Panc1 (cell line): ENCODE results near the gene KLHL26. TPM values are rescaled to one million over a fixed set of nuclear protein-coding genes. Genes with fewer than 3 reads are reported as not detected.

Source experiments
- ATAC-seq: fragments of 200-7000 bp; cut with Tn5 transposase; 2 replicates; pipeline ENCODE4 v1.9.1; 2020; ENCODE audit warnings: mild to moderate bottlenecking, moderate library complexity
- BruUV-seq: library from RNA; stranded (reverse); fragments of 400-500 nt; replicated peaks from 2 replicates; lab custom pipeline; 2021; lab: Mats Ljungman, UMichigan
- CTCF ChIA-PET: fragments of 300-600 bp; sonication (Branson Sonifier 250); formaldehyde crosslinking; loops from one replicate; lab custom pipeline; 2022; ENCODE audit warnings: antibody characterized with exemption; lab: Charles Lee
- POLR2A ChIA-PET: fragments of 300-600 bp; sonication (Branson Sonifier 250); formaldehyde crosslinking; loops from one replicate; lab custom pipeline; 2022; ENCODE audit warnings: antibody characterized with exemption; lab: Charles Lee
- DNase-seq: peaks from one replicate; pipeline ENCODE4 v3.0.0-alpha.2; 2010; ENCODE audit warnings: low read depth, low spot score
- H3K27ac ChIP-seq: 2 replicates; pipeline ENCODE4 v1.5.1; 2011; ENCODE audit warnings: mild to moderate bottlenecking, low read length, inconsistent platforms
- H3K27me3 ChIP-seq: fragments of 200-500 bp; sonication (Bioruptor generic); 2 replicates; pipeline ENCODE4 v1.6.0; 2014; ENCODE audit warnings: low read length, inconsistent platforms; ENCODE audit not compliant: control insufficient read depth, insufficient read depth
- H3K36me3 ChIP-seq: fragments of 200-500 bp; sonication (Bioruptor generic); 2 replicates; pipeline ENCODE4 v1.5.1; 2014; ENCODE audit warnings: inconsistent platforms, mild to moderate bottlenecking, low read length, moderate library complexity; ENCODE audit not compliant: control insufficient read depth, insufficient read depth
- H3K4me1 ChIP-seq: 2 replicates; pipeline ENCODE4 v1.5.1; 2011; ENCODE audit warnings: inconsistent platforms, mild to moderate bottlenecking, low read length, moderate library complexity; ENCODE audit not compliant: control insufficient read depth, insufficient read depth
- H3K4me3 ChIP-seq, 2 experiments: 2 replicates each; pipeline ENCODE4 v1.5.1; 2011 to 2012; ENCODE audit warnings: low read depth in 2 of 2, low read length in 2 of 2, mild to moderate bottlenecking in 2 of 2, inconsistent platforms in 1 of 2, moderate library complexity in 1 of 2
- H3K9me3 ChIP-seq: fragments of 200-500 bp; sonication (Bioruptor generic); 2 replicates; pipeline ENCODE4 v1.5.1; 2014; ENCODE audit warnings: low read depth, mild to moderate bottlenecking, inconsistent platforms, low read length, moderate library complexity; ENCODE audit not compliant: control insufficient read depth, insufficient read depth
- CTCF ChIP-seq: fragments of 450-650 bp; IDR thresholded peaks from 2 replicates; pipeline ENCODE4 v1.5.1; 2017; ENCODE audit warnings: mild to moderate bottlenecking
- POLR2AphosphoS5 ChIP-seq: IDR thresholded peaks from 2 replicates; pipeline ENCODE4 v1.6.1; 2012; ENCODE audit warnings: mild to moderate bottlenecking, low read depth, low read length, moderate library complexity
- REST ChIP-seq, 2 experiments: IDR thresholded peaks; 2 replicates each; pipeline ENCODE4 v1.6.1; 2011 to 2012; ENCODE audit warnings: low read depth in 2 of 2, control low read depth in 1 of 2, low read length in 1 of 2, mild to moderate bottlenecking in 1 of 2, moderate library complexity in 1 of 2; ENCODE audit not compliant: insufficient read depth in 1 of 2
- SIN3A ChIP-seq: IDR thresholded peaks from 2 replicates; pipeline ENCODE4 v1.6.1; 2012; ENCODE audit warnings: low read depth, mild to moderate bottlenecking, low read length, moderate library complexity, borderline replicate concordance; ENCODE audit not compliant: insufficient read depth
- TCF7L2 ChIP-seq: IDR thresholded peaks from 2 replicates; pipeline ENCODE4 v1.6.1; 2011; ENCODE audit warnings: mild to moderate bottlenecking, low read depth, low read length, inconsistent platforms
- in situ Hi-C: cut with HindIII; loops from 2 replicates; pipeline ENCODE4 v1.10.0; 2016; ENCODE audit warnings: low sequenced_read_pairs, low pct_unique_long_range_greater_than_20kb
- intact Hi-C: fragments of 100-400 bp; cut with micrococcal nuclease; formaldehyde crosslinking; loops from one replicate; pipeline ENCODE4 v1.10.0; 2022; ENCODE audit not compliant: unreplicated experiment
- total RNA-seq: library from RNA; stranded (reverse); gene quantifications from one replicate; pipeline ENCODE4 v1.2.1, GENCODE V29; 2021; ENCODE audit not compliant: unreplicated experiment

The KLHL26 gene
- total RNA-seq, 1 experiment from 2014 or later, result 4.4 TPM

GRCh38 chr19:18665771-18666202 lies 29.0 kb downstream of the KLHL26 start:
- Histone ChIP-seq H3K27me3 (no peaks in the 10 kb centered on the region), H3K4me1 (no peaks in the 10 kb centered on the region), H3K36me3 (no peaks in the 10 kb centered on the region), H3K4me3 (no peak overlapping the region), H3K9me3 (no peaks in the 10 kb centered on the region), H3K27ac (no peak overlapping the region)
- in situ Hi-C loops, result no loop called here
- ATAC-seq, result no peak
- TF ChIP-seq REST (IDR thresholded peaks at IDR 0.05; ENCODE audit: insufficient read depth in 1 of 2, low read depth in 2 of 2, low read length in 1 of 2), result no peak
- ChIA-PET CTCF (no interaction called here), POLR2A (interaction anchor here (0.6 kb wide), 1 partner anchor 59 kb away, joined by 3 read pairs; the partner anchor contains the start of gene CRLF1)
- DNase-seq, result no peak
- intact Hi-C loops, result no loop called here
- no TSS peak for BruUV-seq

- BruUV-seq, result no TSS peak
- no peak overlapping the region for H3K4me3 ChIP-seq
- no peaks in the 10 kb centered on the region for H3K27me3 ChIP-seq
- DNase-seq (no peak), ATAC-seq (no peak)
- H3K36me3 ChIP-seq, result no peaks in the 10 kb centered on the region
- in situ Hi-C loops (no loop called here), intact Hi-C loops (no loop called here)
- H3K4me1 ChIP-seq, result no peaks in the 10 kb centered on the region
- POLR2A ChIA-PET, result interaction anchor here (0.5 to 0.6 kb wide), 2 partner anchors 17 to 60 kb away, joined by 3 to 5 read pairs; partner anchors contain the start of gene CRLF1
- H3K27ac ChIP-seq, result no peak overlapping the region
- H3K9me3 ChIP-seq, result no peaks in the 10 kb centered on the region
- CTCF ChIA-PET, result no interaction called here
- no peak for TF ChIP-seq POLR2AphosphoS5
- no peak for TF ChIP-seq SIN3A
- TF ChIP-seq CTCF, result no peak
- TF ChIP-seq REST (IDR thresholded peaks at IDR 0.05; ENCODE audit: insufficient read depth in 1 of 2, low read depth in 2 of 2, low read length in 1 of 2), result no peak
- no peak for TF ChIP-seq TCF7L2
Observed at GRCh38 chr19:18666317-18666716, 29.5 kb downstream of the KLHL26 start.
